Measurements from ENCODE around the gene TAS1R1. TPM values are rescaled to one million over a fixed set of nuclear protein-coding genes. Genes with fewer than 3 reads are reported as not detected.

The TAS1R1 gene
- total and polyA plus RNA-seq, 9 of the 15 experiments (the other 6 are each of a cell fraction or from before 2014, with no cell fraction given): 0.06 TPM; not detected in 8

- TF ChIP-seq ILK (tag; IDR thresholded peaks at IDR 0.05; ENCODE audit: borderline replicate concordance, low read depth): no peak
- TF ChIP-seq TCF3 (CRISPR knock-in tag; IDR thresholded peaks at IDR 0.05): peak; percentile 2; the same call in 1 of the 2 replicates
- TF ChIP-seq, protein P1, sequence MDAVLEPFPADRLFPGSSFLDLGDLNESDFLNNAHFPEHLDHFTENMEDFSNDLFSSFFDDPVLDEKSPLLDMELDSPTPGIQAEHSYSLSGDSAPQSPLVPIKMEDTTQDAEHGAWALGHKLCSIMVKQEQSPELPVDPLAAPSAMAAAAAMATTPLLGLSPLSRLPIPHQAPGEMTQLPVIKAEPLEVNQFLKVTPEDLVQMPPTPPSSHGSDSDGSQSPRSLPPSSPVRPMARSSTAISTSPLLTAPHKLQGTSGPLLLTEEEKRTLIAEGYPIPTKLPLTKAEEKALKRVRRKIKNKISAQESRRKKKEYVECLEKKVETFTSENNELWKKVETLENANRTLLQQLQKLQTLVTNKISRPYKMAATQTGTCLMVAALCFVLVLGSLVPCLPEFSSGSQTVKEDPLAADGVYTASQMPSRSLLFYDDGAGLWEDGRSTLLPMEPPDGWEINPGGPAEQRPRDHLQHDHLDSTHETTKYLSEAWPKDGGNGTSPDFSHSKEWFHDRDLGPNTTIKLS (IDR thresholded peaks at IDR 0.05; ENCODE audit: borderline replicate concordance, low read depth): peak; percentile 61; the same call in 1 of the 2 replicates
- TF ChIP-seq MEIS2 (IDR thresholded peaks at IDR 0.05; ENCODE audit: partially characterized antibody): no peak
- no peak for TF ChIP-seq PRMT5 (CRISPR knock-in tag; IDR thresholded peaks at IDR 0.05)
- no peak for TF ChIP-seq KDM1A (IDR thresholded peaks at IDR 0.05)
- TF ChIP-seq ZKSCAN1 (IDR thresholded peaks at IDR 0.05; ENCODE audit: low read depth, low read length): no peak
- TF ChIP-seq RB1 (IDR thresholded peaks at IDR 0.05; ENCODE audit: low read depth): peak; percentile 71; the same call in 1 of the 2 replicates
- TF ChIP-seq HOXB6 (CRISPR knock-in tag; IDR thresholded peaks at IDR 0.05; ENCODE audit: borderline replicate concordance): no peak
- TF ChIP-seq E2F3 (CRISPR knock-in tag; IDR thresholded peaks at IDR 0.05): peak; percentile 62
- TF ChIP-seq ETV6 (IDR thresholded peaks at IDR 0.05; ENCODE audit: borderline replicate concordance in 1 of 2, low read depth in 2 of 2, low read length in 1 of 2): no peak
- TF ChIP-seq ETV6 (CRISPR knock-in tag; IDR thresholded peaks at IDR 0.05; ENCODE audit: borderline replicate concordance): 0 out of 2 replicates have a peak, but pooled peaks have one; percentile 74
- TF ChIP-seq, protein P2, sequence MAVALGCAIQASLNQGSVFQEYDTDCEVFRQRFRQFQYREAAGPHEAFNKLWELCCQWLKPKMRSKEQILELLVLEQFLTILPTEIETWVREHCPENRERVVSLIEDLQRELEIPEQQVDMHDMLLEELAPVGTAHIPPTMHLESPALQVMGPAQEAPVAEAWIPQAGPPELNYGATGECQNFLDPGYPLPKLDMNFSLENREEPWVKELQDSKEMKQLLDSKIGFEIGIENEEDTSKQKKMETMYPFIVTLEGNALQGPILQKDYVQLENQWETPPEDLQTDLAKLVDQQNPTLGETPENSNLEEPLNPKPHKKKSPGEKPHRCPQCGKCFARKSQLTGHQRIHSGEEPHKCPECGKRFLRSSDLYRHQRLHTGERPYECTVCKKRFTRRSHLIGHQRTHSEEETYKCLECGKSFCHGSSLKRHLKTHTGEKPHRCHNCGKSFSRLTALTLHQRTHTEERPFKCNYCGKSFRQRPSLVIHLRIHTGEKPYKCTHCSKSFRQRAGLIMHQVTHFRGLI (CRISPR knock-in tag; IDR thresholded peaks at IDR 0.05): no peak
- no peak for TF ChIP-seq ZNF263 (CRISPR knock-in tag; IDR thresholded peaks at IDR 0.05; ENCODE audit: borderline replicate concordance)
- TF ChIP-seq UBTF (IDR thresholded peaks at IDR 0.05; ENCODE audit: borderline replicate concordance in 1 of 2, low read depth in 2 of 2, low read length in 2 of 2): peak; percentile 47 to 74; a peak in 3 of 4 replicates
- TF ChIP-seq, protein P3, sequence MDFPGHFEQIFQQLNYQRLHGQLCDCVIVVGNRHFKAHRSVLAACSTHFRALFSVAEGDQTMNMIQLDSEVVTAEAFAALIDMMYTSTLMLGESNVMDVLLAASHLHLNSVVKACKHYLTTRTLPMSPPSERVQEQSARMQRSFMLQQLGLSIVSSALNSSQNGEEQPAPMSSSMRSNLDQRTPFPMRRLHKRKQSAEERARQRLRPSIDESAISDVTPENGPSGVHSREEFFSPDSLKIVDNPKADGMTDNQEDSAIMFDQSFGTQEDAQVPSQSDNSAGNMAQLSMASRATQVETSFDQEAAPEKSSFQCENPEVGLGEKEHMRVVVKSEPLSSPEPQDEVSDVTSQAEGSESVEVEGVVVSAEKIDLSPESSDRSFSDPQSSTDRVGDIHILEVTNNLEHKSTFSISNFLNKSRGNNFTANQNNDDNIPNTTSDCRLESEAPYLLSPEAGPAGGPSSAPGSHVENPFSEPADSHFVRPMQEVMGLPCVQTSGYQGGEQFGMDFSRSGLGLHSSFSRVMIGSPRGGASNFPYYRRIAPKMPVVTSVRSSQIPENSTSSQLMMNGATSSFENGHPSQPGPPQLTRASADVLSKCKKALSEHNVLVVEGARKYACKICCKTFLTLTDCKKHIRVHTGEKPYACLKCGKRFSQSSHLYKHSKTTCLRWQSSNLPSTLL (IDR thresholded peaks at IDR 0.05): no peak
- TF ChIP-seq, protein P4, sequence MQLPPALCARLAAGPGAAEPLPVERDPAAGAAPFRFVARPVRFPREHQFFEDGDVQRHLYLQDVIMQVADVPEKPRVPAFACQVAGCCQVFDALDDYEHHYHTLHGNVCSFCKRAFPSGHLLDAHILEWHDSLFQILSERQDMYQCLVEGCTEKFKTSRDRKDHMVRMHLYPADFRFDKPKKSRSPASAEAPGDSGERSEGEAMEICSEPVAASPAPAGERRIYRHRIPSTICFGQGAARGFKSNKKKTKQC (CRISPR knock-in tag; IDR thresholded peaks at IDR 0.05): no peak; the same call in 1 of the 2 replicates
Observed at GRCh38 chr1:6601923-6602668, 47.0 kb downstream of the TAS1R1 start (continued).
